Sigmoid colon (tissue), 7 donors: ENCODE results near the gene KLHL5. TPM values are rescaled to one million over a fixed set of nuclear protein-coding genes. Genes with fewer than 3 reads are reported as not detected.

ENCODE experiments used
- DNase-seq: peaks from one replicate; pipeline ENCODE4 v3.0.0-alpha.2; 2019
- H3K27ac ChIP-seq, 4 donors: fragments of 200-600 bp; sonication (generic); one replicate each; pipeline ENCODE4 v1.5.1; 2016 to 2019; ENCODE audit warnings: mild to moderate bottlenecking in 1 of 4
- H3K27me3 ChIP-seq, 3 donors: fragments of 200-600 bp; sonication (generic); one replicate each; pipeline ENCODE4 v1.5.1; 2019; ENCODE audit warnings: mild to moderate bottlenecking in 1 of 3
- H3K36me3 ChIP-seq, 4 donors: fragments of 200-600 bp; sonication (generic); one replicate each; pipeline ENCODE4 v1.5.1; 2016 to 2019
- H3K4me1 ChIP-seq, 4 donors: fragments of 200-600 bp; sonication (generic); one replicate each; pipeline ENCODE4 v1.5.1; 2017 to 2019
- H3K4me3 ChIP-seq, 4 donors: fragments of 200-600 bp; sonication (generic); one replicate each; pipeline ENCODE4 v1.5.1; 2017 to 2019; ENCODE audit warnings: mild to moderate bottlenecking in 2 of 4, moderate library complexity in 1 of 4
- H3K9me3 ChIP-seq, 4 donors: fragments of 200-600 bp in 3 of 4; sonication (generic) in 3 of 4; one replicate each; pipeline versions ENCODE4 v1.5.1 to v1.6.1; 2013 to 2019
- EP300 ChIP-seq, 4 donors: sonication (generic); formaldehyde crosslinking; IDR thresholded peaks; one replicate each; pipeline ENCODE4 v1.6.1; 2017; ENCODE audit warnings: antibody characterized with exemption in 4 of 4
- POLR2A ChIP-seq, 2 donors: fragments of 450-650 bp; IDR thresholded peaks; one replicate each; pipeline ENCODE4 v1.6.1; 2016; ENCODE audit warnings: antibody characterized with exemption in 2 of 2, mild to moderate bottlenecking in 2 of 2, moderate library complexity in 2 of 2
- POLR2AphosphoS5 ChIP-seq, 4 donors: sonication (generic); formaldehyde crosslinking; IDR thresholded peaks; one replicate each; pipeline ENCODE4 v1.6.1; 2017; ENCODE audit warnings: antibody characterized with exemption in 4 of 4
- WGBS, 2 donors: extraction: QIAGEN DNeasy Blood & Tissue Kit; methylation state at CpG; one replicate each; pipeline ENCODE4 v1.1.7; 2013; 5-methylcytosine and 5-hydroxymethylcytosine counted together
- intact Hi-C: fragments of 100-400 bp; cut with DNase I; formaldehyde crosslinking; loops from one replicate; pipeline ENCODE4 v1.15.1; 2023
- polyA plus RNA-seq, 3 donors: library from polyadenylated mRNA; stranded (reverse); fragments of 200-250 nt; gene quantifications; one replicate each; pipeline ENCODE4 v1.2.3, GENCODE V29; 2013
- total RNA-seq, 4 donors: library from RNA; depleted of rRNA; stranded (reverse); fragments of >200 nt; gene quantifications; one replicate each; pipeline ENCODE4 v1.1.0, GENCODE V29; 2016
- TF ChIP-seq, protein P1 (sequence below), 4 experiments: fragments of 450-650 bp in 3 of 4; fragments of 200-600 bp in 1 of 4; IDR thresholded peaks; one replicate each; pipeline ENCODE4 v1.5.1; 2016 to 2019; ENCODE audit warnings: antibody characterized with exemption in 4 of 4, mild to moderate bottlenecking in 3 of 4, moderate library complexity in 2 of 4
- donor health status: healthy with polysubstance abuse.
- donor health status: Bipolar disorder and iron deficiency.
- donor health status: healthy.

KLHL5 gene
- total and polyA plus RNA-seq, 7 donors: 5.8 to 179 (median 88.5) TPM

DNA sequence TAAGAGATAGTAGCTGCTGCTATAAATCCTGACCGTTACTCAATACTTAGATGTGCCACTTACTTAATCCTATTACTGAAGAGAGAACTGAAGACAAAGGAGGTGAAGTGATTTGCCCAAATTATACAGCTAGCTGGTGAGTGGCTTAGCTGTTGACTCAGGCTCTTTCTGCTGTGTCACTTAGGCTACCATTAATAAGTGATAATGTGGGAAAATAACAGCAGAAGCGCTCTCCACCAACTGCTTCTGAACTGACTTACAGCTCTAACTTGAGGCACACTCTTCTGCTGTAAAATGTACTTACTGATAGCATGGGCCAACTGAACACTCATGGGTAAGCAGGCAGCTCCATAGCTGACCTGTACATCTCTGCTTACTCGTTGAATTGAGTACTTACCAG is 7.5 kb upstream of the KLHL5 start:
- H3K27ac ChIP-seq: peak overlapping the region in 1 of 4 donors; percentile 6
- H3K4me3 ChIP-seq: no peak overlapping the region
- no peak for DNase-seq
- no peak for TF ChIP-seq POLR2AphosphoS5 (IDR thresholded peaks at IDR 0.05)
- TF ChIP-seq, protein P1, sequence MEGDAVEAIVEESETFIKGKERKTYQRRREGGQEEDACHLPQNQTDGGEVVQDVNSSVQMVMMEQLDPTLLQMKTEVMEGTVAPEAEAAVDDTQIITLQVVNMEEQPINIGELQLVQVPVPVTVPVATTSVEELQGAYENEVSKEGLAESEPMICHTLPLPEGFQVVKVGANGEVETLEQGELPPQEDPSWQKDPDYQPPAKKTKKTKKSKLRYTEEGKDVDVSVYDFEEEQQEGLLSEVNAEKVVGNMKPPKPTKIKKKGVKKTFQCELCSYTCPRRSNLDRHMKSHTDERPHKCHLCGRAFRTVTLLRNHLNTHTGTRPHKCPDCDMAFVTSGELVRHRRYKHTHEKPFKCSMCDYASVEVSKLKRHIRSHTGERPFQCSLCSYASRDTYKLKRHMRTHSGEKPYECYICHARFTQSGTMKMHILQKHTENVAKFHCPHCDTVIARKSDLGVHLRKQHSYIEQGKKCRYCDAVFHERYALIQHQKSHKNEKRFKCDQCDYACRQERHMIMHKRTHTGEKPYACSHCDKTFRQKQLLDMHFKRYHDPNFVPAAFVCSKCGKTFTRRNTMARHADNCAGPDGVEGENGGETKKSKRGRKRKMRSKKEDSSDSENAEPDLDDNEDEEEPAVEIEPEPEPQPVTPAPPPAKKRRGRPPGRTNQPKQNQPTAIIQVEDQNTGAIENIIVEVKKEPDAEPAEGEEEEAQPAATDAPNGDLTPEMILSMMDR (IDR thresholded peaks at IDR 0.05): no peak
- no peak for TF ChIP-seq EP300 (IDR thresholded peaks at IDR 0.05)
- no peak for TF ChIP-seq POLR2A (IDR thresholded peaks at IDR 0.05)
- no peaks in the 10 kb centered on the region for H3K36me3 ChIP-seq
- H3K27me3 ChIP-seq: no peaks in the 10 kb centered on the region
- H3K9me3 ChIP-seq: no peaks in the 10 kb centered on the region
- intact Hi-C loops: no loop called here
- peaks cover 0 to 53% (median 27%) of the 10 kb centered on the region in 4 donors for H3K4me1 ChIP-seq
- 83 to 88% methylated on average over 3 of the region's 3 CpGs for WGBS, 2 donors

DNA sequence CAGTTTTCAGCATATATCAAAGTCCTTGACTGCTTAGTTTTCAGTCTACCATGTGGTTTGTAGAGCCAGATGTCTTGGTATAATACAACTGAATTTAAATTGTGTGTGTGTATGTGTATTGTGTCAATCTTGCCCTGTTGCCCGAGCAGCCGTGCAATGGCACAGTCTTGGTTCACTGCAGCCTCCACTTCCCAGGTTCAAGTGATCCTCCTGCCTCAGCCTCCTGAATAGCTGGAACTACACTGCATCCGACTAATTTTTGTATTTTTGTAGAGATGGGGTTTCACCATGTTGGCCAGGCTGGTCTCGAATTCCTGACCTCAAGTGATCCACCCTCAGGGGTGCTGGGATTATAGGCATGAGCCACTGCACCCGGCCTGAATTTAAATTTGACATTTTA is 6.0 kb upstream of the KLHL5 start:
- Histone ChIP-seq H3K36me3 (no peaks in the 10 kb centered on the region), H3K9me3 (no peaks in the 10 kb centered on the region), H3K4me3 (no peak overlapping the region), H3K27me3 (no peaks in the 10 kb centered on the region), H3K4me1 (peaks cover 0 to 54% (median 21%) of the 10 kb centered on the region in 4 donors), H3K27ac (no peak overlapping the region)
- WGBS, 2 donors: 95% methylated on average over 5 of the region's 5 CpGs
- DNase-seq: no peak
- intact Hi-C loops: no loop called here
- no peak for TF ChIP-seq POLR2A (IDR thresholded peaks at IDR 0.05)
- TF ChIP-seq, protein P1 (IDR thresholded peaks at IDR 0.05): no peak

DNA sequence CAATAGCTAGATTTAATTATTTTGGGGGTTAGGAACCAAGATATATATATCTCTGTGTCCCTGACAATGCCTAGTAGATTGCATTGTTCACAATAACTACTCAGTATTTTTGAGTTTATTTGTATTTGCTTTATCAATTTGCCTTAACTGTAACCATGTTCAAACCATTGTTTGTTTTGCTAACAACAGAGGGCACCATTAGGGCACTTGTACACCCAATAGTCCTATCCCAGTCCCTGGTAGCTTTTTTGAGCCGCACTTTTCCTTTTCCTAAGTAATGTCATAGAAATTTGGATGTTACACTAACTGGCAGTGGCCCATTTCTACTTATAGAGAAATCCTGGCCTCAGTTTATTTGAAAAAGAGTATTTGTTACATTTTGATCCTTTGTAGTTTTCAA is 575 bp upstream of the KLHL5 start:
- Histone ChIP-seq H3K27ac (no peak overlapping the region), H3K36me3 (no peaks in the 10 kb centered on the region), H3K9me3 (no peaks in the 10 kb centered on the region), H3K27me3 (no peaks in the 10 kb centered on the region), H3K4me3 (no peak overlapping the region), H3K4me1 (peaks cover 0 to 60% (median 21%) of the 10 kb centered on the region in 4 donors)
- DNase-seq: no peak
- intact Hi-C loops: no loop called here
- 96 to 98% methylated on average over 1 of the region's 1 CpG for WGBS, 2 donors
- no peak for TF ChIP-seq POLR2A (IDR thresholded peaks at IDR 0.05)

DNA sequence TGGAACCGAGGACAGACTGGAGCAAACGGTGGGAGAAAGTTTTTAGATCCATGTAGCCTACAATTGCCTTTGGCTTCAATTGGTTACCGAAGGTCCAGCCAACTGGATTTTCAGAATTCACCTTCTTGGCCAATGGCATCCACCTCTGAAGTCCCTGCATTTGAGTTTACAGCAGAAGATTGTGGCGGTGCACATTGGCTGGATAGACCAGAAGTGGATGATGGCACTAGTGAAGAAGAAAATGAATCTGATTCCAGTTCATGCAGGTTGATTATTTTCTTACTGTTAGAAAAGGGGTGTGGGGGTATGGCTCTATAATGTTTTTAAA is 702 bp downstream of the KLHL5 start:
- no peak overlapping the region for H3K4me3 ChIP-seq
- DNase-seq: no peak
- no peaks in the 10 kb centered on the region for H3K27me3 ChIP-seq
- WGBS, 2 donors: 86% methylated on average over 4 of the region's 4 CpGs
- H3K36me3 ChIP-seq: no peaks in the 10 kb centered on the region
- H3K4me1 ChIP-seq: peaks cover 0 to 72% (median 29%) of the 10 kb centered on the region in 4 donors
- H3K9me3 ChIP-seq: no peaks in the 10 kb centered on the region
- TF ChIP-seq, protein P1 (IDR thresholded peaks at IDR 0.05): no peak
- no peak for TF ChIP-seq POLR2AphosphoS5 (IDR thresholded peaks at IDR 0.05)
- TF ChIP-seq EP300 (IDR thresholded peaks at IDR 0.05): no peak
- no peak for TF ChIP-seq POLR2A (IDR thresholded peaks at IDR 0.05)
- no peak overlapping the region for H3K27ac ChIP-seq
- intact Hi-C loops: no loop called here

DNA sequence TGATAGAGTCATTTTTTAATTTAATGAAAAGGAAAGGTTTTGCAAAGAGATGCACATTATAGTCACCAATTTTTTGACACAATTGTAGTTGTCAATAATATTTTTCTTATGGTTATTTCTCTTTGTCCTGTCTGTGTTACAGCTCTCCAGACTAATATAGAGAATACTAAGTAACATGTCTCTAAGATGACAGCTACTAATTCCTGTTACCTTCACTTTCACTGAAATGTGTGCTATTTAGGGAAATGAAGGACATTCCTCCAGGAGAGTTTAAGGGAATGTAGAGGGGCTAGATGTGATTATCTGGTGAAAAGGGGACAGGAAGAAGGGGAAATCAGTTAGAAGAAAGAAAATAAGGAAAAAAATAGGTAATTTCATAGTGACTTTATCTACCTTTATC is 1.4 kb downstream of the KLHL5 start:
- H3K27ac ChIP-seq: no peak overlapping the region
- TF ChIP-seq, protein P1 (IDR thresholded peaks at IDR 0.05): no peak
- no peak for TF ChIP-seq POLR2A (IDR thresholded peaks at IDR 0.05)
- TF ChIP-seq EP300 (IDR thresholded peaks at IDR 0.05): no peak
- TF ChIP-seq POLR2AphosphoS5 (IDR thresholded peaks at IDR 0.05): no peak
- H3K9me3 ChIP-seq: no peaks in the 10 kb centered on the region
- no peaks in the 10 kb centered on the region for H3K36me3 ChIP-seq
- peaks cover 0 to 76% (median 30%) of the 10 kb centered on the region in 4 donors for H3K4me1 ChIP-seq
- no peaks in the 10 kb centered on the region for H3K27me3 ChIP-seq
- intact Hi-C loops: no loop called here
- no peak for DNase-seq
- H3K4me3 ChIP-seq: no peak overlapping the region
